ENCODE measurements around the gene RASGRP1. TPM values are rescaled to one million over a fixed set of nuclear protein-coding genes. Genes with fewer than 3 reads are reported as not detected.
A peak's percentile ranks its signal among the peaks of the same experiment; 100 is the strongest.

Gene RASGRP1
- total RNA-seq, 1 donor from 2014 or later: 0.52 TPM

GRCh38 chr15:38541026-38541425, 23.6 kb downstream of the RASGRP1 start:
- no peaks in the 10 kb centered on the region for H3K36me3 ChIP-seq (ENCODE audit: control insufficient read depth in 3 of 3, insufficient read depth in 3 of 3, low read length in 3 of 3)
- no peak overlapping the region for H3K27ac ChIP-seq (ENCODE audit: low read depth, low read length)
- no peak overlapping the region for H3K9ac ChIP-seq (ENCODE audit: low read depth in 1 of 3, low read length in 3 of 3)
- H3K4me3 ChIP-seq (ENCODE audit: low read length in 3 of 3): no peak overlapping the region
- no peaks in the 10 kb centered on the region for H3K9me3 ChIP-seq (ENCODE audit: control insufficient read depth in 3 of 3, low read length in 3 of 3)
- no peaks in the 10 kb centered on the region for H3K4me1 ChIP-seq (ENCODE audit: control insufficient read depth in 3 of 3, insufficient read depth in 3 of 3, low read length in 3 of 3)
- H3K27me3 ChIP-seq (ENCODE audit: control insufficient read depth in 3 of 3, insufficient read depth in 3 of 3, low read length in 3 of 3): no peaks in the 10 kb centered on the region

GRCh38 chr15:38540510-38540909, 24.1 kb downstream of the RASGRP1 start:
- H3K27me3 ChIP-seq (ENCODE audit: control insufficient read depth in 3 of 3, insufficient read depth in 3 of 3, low read length in 3 of 3): no peaks in the 10 kb centered on the region
- no peaks in the 10 kb centered on the region for H3K9me3 ChIP-seq (ENCODE audit: control insufficient read depth in 3 of 3, low read length in 3 of 3)
- H3K9ac ChIP-seq (ENCODE audit: low read depth in 1 of 3, low read length in 3 of 3): no peak overlapping the region
- no peak overlapping the region for H3K27ac ChIP-seq (ENCODE audit: low read depth, low read length)
- H3K36me3 ChIP-seq (ENCODE audit: control insufficient read depth in 3 of 3, insufficient read depth in 3 of 3, low read length in 3 of 3): no peaks in the 10 kb centered on the region
- H3K4me3 ChIP-seq (ENCODE audit: low read length in 3 of 3): no peak overlapping the region
- no peaks in the 10 kb centered on the region for H3K4me1 ChIP-seq (ENCODE audit: control insufficient read depth in 3 of 3, insufficient read depth in 3 of 3, low read length in 3 of 3)

DNA sequence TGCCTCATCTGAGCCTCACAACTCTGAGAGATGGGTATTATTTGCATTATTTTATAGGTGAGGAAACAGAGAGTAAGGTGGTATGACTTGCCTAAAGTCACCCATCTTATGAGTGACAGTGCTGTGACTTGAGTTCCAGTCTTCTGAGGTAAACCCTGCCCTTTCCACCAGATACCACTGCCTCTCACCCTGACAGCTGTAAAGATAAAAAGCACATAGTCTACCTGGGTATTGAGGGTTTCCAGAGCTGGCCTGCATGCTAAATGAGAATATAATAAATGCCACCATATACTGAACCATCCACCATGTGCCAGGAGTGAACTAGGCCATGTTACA, 25.6 kb downstream of the RASGRP1 start:
- H3K9ac ChIP-seq (ENCODE audit: low read depth in 1 of 3, low read length in 3 of 3): no peak overlapping the region
- H3K27me3 ChIP-seq (ENCODE audit: control insufficient read depth in 3 of 3, insufficient read depth in 3 of 3, low read length in 3 of 3): no peaks in the 10 kb centered on the region
- no peaks in the 10 kb centered on the region for H3K36me3 ChIP-seq (ENCODE audit: control insufficient read depth in 3 of 3, insufficient read depth in 3 of 3, low read length in 3 of 3)
- H3K4me3 ChIP-seq (ENCODE audit: low read length in 3 of 3): no peak overlapping the region
- H3K9me3 ChIP-seq (ENCODE audit: control insufficient read depth in 3 of 3, low read length in 3 of 3): no peaks in the 10 kb centered on the region
- peaks cover 0 to 2% (median 0%) of the 10 kb centered on the region in 3 donors for H3K4me1 ChIP-seq (ENCODE audit: control insufficient read depth in 3 of 3, insufficient read depth in 3 of 3, low read length in 3 of 3)
- H3K27ac ChIP-seq (ENCODE audit: low read depth, low read length): no peak overlapping the region

DNA sequence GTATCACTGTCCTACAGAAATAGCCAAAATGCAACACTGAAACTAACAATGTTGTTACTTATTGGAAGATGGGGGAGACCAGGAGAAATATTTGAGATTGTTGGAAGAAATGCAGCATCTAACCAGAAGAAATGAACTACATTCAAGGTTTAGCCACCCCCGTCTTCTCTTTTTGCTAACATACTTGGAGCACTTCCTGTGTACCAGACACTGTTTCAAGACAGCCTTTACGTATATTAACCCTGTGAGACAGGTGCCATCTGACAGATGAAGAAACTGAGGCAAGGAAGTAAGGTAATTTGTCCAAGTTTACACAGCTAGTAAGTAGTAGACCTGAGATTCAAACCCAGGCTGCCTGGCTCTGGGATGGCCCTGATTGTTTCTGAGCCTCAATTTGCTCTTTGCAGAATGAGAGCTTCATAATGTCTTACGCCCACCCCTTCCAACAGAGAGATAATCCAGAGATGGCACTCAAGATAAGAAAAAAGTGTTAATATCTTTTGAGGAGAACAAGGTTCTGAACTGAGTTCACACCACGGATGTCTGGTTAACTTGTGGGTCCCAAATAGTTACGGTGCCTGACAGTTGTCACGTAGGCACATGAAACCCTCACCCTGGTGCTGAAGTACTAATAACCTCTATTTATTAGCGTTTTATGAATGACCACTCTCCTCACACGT, 26.1 kb downstream of the RASGRP1 start:
- H3K4me3 ChIP-seq (ENCODE audit: low read length in 3 of 3): no peak overlapping the region
- H3K27me3 ChIP-seq (ENCODE audit: control insufficient read depth in 3 of 3, insufficient read depth in 3 of 3, low read length in 3 of 3): no peaks in the 10 kb centered on the region
- no peak overlapping the region for H3K9ac ChIP-seq (ENCODE audit: low read depth in 1 of 3, low read length in 3 of 3)
- peaks cover 0 to 2% (median 0%) of the 10 kb centered on the region in 3 donors for H3K4me1 ChIP-seq (ENCODE audit: control insufficient read depth in 3 of 3, insufficient read depth in 3 of 3, low read length in 3 of 3)
- no peaks in the 10 kb centered on the region for H3K36me3 ChIP-seq (ENCODE audit: control insufficient read depth in 3 of 3, insufficient read depth in 3 of 3, low read length in 3 of 3)
- H3K9me3 ChIP-seq (ENCODE audit: control insufficient read depth in 3 of 3, low read length in 3 of 3): no peaks in the 10 kb centered on the region
- H3K27ac ChIP-seq (ENCODE audit: low read depth, low read length): no peak overlapping the region

- no peak overlapping the region for H3K9ac ChIP-seq (ENCODE audit: low read depth in 1 of 3, low read length in 3 of 3)
- H3K4me1 ChIP-seq (ENCODE audit: control insufficient read depth in 3 of 3, insufficient read depth in 3 of 3, low read length in 3 of 3): peaks cover 0 to 2% (median 0%) of the 10 kb centered on the region in 3 donors
- no peaks in the 10 kb centered on the region for H3K36me3 ChIP-seq (ENCODE audit: control insufficient read depth in 3 of 3, insufficient read depth in 3 of 3, low read length in 3 of 3)
- H3K27ac ChIP-seq (ENCODE audit: low read depth, low read length): peak overlapping the region; percentile 38
- H3K27me3 ChIP-seq (ENCODE audit: control insufficient read depth in 3 of 3, insufficient read depth in 3 of 3, low read length in 3 of 3): peaks cover 0 to 3% (median 0%) of the 10 kb centered on the region in 3 donors
- no peak overlapping the region for H3K4me3 ChIP-seq (ENCODE audit: low read length in 3 of 3)
- no peaks in the 10 kb centered on the region for H3K9me3 ChIP-seq (ENCODE audit: control insufficient read depth in 3 of 3, low read length in 3 of 3)
Observed at GRCh38 chr15:38536201-38536676, 28.4 kb downstream of the RASGRP1 start.

GRCh38 chr15:38535491-38536200, 29.0 kb downstream of the RASGRP1 start:
- Histone ChIP-seq H3K27me3 (ENCODE audit: control insufficient read depth in 3 of 3, insufficient read depth in 3 of 3, low read length in 3 of 3) (peaks cover 0 to 3% (median 0%) of the 10 kb centered on the region in 3 donors), H3K36me3 (ENCODE audit: control insufficient read depth in 3 of 3, insufficient read depth in 3 of 3, low read length in 3 of 3) (no peaks in the 10 kb centered on the region), H3K9me3 (ENCODE audit: control insufficient read depth in 3 of 3, low read length in 3 of 3) (no peaks in the 10 kb centered on the region), H3K4me3 (ENCODE audit: low read length in 3 of 3) (no peak overlapping the region), H3K9ac (ENCODE audit: low read depth in 1 of 3, low read length in 3 of 3) (no peak overlapping the region), H3K4me1 (ENCODE audit: control insufficient read depth in 3 of 3, insufficient read depth in 3 of 3, low read length in 3 of 3) (peaks cover 0 to 2% (median 0%) of the 10 kb centered on the region in 3 donors), H3K27ac (ENCODE audit: low read depth, low read length) (peak overlapping the region; percentile 38)

DNA sequence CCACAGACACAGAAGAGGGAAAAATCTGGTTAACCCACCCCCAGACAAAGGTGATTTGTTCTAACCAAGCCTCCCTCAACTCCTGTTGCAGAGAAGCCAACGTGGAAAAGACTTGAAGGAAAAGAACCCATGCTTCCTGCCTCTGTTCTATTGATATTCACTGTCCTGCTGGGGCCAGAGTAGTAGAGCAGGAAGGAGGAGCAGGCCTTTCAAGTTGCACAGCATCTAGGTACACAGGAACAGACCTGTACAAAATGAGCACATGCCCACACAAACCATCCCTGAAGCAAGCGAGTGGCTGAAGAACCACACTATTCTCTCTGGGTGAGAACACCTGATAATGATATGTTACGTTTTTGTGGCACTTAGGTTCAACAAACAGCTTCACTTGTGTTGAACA, 29.9 kb downstream of the RASGRP1 start:
- no peaks in the 10 kb centered on the region for H3K36me3 ChIP-seq (ENCODE audit: control insufficient read depth in 3 of 3, insufficient read depth in 3 of 3, low read length in 3 of 3)
- H3K9me3 ChIP-seq (ENCODE audit: control insufficient read depth in 3 of 3, low read length in 3 of 3): no peaks in the 10 kb centered on the region
- H3K4me3 ChIP-seq (ENCODE audit: low read length in 3 of 3): no peak overlapping the region
- no peak overlapping the region for H3K9ac ChIP-seq (ENCODE audit: low read depth in 1 of 3, low read length in 3 of 3)
- H3K27ac ChIP-seq (ENCODE audit: low read depth, low read length): no peak overlapping the region
- peaks cover 0 to 2% (median 0%) of the 10 kb centered on the region in 3 donors for H3K4me1 ChIP-seq (ENCODE audit: control insufficient read depth in 3 of 3, insufficient read depth in 3 of 3, low read length in 3 of 3)
- H3K27me3 ChIP-seq (ENCODE audit: control insufficient read depth in 3 of 3, insufficient read depth in 3 of 3, low read length in 3 of 3): peaks cover 0 to 3% (median 0%) of the 10 kb centered on the region in 3 donors

GRCh38 chr15:38533926-38534325, 30.7 kb downstream of the RASGRP1 start:
- H3K9ac ChIP-seq (ENCODE audit: low read depth in 1 of 3, low read length in 3 of 3): no peak overlapping the region
- peaks cover 0 to 2% (median 0%) of the 10 kb centered on the region in 3 donors for H3K4me1 ChIP-seq (ENCODE audit: control insufficient read depth in 3 of 3, insufficient read depth in 3 of 3, low read length in 3 of 3)
- H3K9me3 ChIP-seq (ENCODE audit: control insufficient read depth in 3 of 3, low read length in 3 of 3): no peaks in the 10 kb centered on the region

GRCh38 chr15:38533416-38533915, 31.1 kb downstream of the RASGRP1 start:
- Histone ChIP-seq H3K36me3 (ENCODE audit: control insufficient read depth in 3 of 3, insufficient read depth in 3 of 3, low read length in 3 of 3) (no peaks in the 10 kb centered on the region), H3K27me3 (ENCODE audit: control insufficient read depth in 3 of 3, insufficient read depth in 3 of 3, low read length in 3 of 3) (peaks cover 0 to 3% (median 0%) of the 10 kb centered on the region in 3 donors), H3K9ac (ENCODE audit: low read depth in 1 of 3, low read length in 3 of 3) (no peak overlapping the region), H3K4me3 (ENCODE audit: low read length in 3 of 3) (no peak overlapping the region), H3K27ac (ENCODE audit: low read depth, low read length) (no peak overlapping the region), H3K9me3 (ENCODE audit: control insufficient read depth in 3 of 3, low read length in 3 of 3) (no peaks in the 10 kb centered on the region), H3K4me1 (ENCODE audit: control insufficient read depth in 3 of 3, insufficient read depth in 3 of 3, low read length in 3 of 3) (peaks cover 0 to 2% (median 0%) of the 10 kb centered on the region in 3 donors)

More at GRCh38 chr15:38533926-38534325, 30.7 kb downstream of the RASGRP1 start:
- H3K27me3 ChIP-seq (ENCODE audit: control insufficient read depth in 3 of 3, insufficient read depth in 3 of 3, low read length in 3 of 3): peaks cover 0 to 3% (median 0%) of the 10 kb centered on the region in 3 donors
- no peak overlapping the region for H3K4me3 ChIP-seq (ENCODE audit: low read length in 3 of 3)
- no peaks in the 10 kb centered on the region for H3K36me3 ChIP-seq (ENCODE audit: control insufficient read depth in 3 of 3, insufficient read depth in 3 of 3, low read length in 3 of 3)
- no peak overlapping the region for H3K27ac ChIP-seq (ENCODE audit: low read depth, low read length)

DNA sequence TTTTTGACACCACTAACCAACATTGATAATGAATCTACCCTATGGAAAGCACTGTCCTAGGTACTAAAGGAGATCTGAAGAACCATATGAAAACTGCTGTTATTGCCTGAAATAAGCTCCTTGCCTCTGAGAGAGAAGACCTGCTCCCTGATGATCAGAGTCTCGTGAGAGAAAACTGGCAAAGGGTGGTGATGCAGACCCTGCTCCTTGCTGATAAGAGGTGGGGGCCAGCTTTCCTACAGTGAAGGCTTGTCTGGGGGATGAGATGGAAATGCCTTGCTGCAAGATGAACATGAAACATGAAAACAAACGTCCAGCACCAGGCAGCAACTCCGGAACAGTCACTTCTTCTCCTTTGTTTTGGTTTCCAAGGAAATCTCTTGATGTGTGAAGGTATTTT, 31.9 kb downstream of the RASGRP1 start:
- H3K9ac ChIP-seq (ENCODE audit: low read depth in 1 of 3, low read length in 3 of 3): no peak overlapping the region
- H3K9me3 ChIP-seq (ENCODE audit: control insufficient read depth in 3 of 3, low read length in 3 of 3): no peaks in the 10 kb centered on the region
- H3K27me3 ChIP-seq (ENCODE audit: control insufficient read depth in 3 of 3, insufficient read depth in 3 of 3, low read length in 3 of 3): peaks cover 0 to 3% (median 0%) of the 10 kb centered on the region in 3 donors
- peaks cover 0 to 2% (median 0%) of the 10 kb centered on the region in 3 donors for H3K4me1 ChIP-seq (ENCODE audit: control insufficient read depth in 3 of 3, insufficient read depth in 3 of 3, low read length in 3 of 3)
- H3K36me3 ChIP-seq (ENCODE audit: control insufficient read depth in 3 of 3, insufficient read depth in 3 of 3, low read length in 3 of 3): no peaks in the 10 kb centered on the region
- no peak overlapping the region for H3K27ac ChIP-seq (ENCODE audit: low read depth, low read length)
- H3K4me3 ChIP-seq (ENCODE audit: low read length in 3 of 3): no peak overlapping the region
